Measurements from ENCODE around the gene TMEM89. TPM values are rescaled to one million over a fixed set of nuclear protein-coding genes. Genes with fewer than 3 reads are reported as not detected.

Gene TMEM89
- total and polyA plus RNA-seq, 2 of the 13 experiments (the other 11 are each of a cell fraction or from before 2014, with no cell fraction given) = 0.31 to 0.59 TPM

DNA sequence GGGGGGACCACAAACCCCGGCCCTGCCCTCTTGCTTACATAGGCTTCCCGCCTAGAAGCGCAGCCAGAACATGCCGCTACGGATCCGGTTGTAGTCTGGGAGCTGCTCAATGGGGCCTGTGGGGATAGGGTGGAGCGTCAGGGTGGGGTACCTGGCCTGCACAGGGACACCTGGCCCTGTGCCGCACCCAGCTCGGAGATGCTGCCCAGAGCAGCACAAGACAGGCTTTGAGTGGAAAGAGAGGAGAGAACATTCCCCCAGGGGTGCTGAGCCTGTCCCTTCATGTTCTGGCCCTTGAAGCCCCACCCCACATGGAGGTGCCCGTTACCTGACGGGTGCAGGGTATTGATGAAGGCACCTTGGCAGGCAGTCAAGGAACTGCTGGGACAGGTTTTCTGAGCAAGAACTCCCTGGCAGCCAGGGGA, 22.5 kb downstream of the TMEM89 start (continued):
- TF ChIP-seq, protein P1, sequence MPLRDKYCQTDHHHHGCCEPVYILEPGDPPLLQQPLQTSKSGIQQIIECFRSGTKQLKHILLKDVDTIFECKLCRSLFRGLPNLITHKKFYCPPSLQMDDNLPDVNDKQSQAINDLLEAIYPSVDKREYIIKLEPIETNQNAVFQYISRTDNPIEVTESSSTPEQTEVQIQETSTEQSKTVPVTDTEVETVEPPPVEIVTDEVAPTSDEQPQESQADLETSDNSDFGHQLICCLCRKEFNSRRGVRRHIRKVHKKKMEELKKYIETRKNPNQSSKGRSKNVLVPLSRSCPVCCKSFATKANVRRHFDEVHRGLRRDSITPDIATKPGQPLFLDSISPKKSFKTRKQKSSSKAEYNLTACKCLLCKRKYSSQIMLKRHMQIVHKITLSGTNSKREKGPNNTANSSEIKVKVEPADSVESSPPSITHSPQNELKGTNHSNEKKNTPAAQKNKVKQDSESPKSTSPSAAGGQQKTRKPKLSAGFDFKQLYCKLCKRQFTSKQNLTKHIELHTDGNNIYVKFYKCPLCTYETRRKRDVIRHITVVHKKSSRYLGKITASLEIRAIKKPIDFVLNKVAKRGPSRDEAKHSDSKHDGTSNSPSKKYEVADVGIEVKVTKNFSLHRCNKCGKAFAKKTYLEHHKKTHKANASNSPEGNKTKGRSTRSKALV (CRISPR knock-in tag; IDR thresholded peaks at IDR 0.05) = no peak
- TF ChIP-seq HDAC2 (CRISPR knock-in tag; IDR thresholded peaks at IDR 0.05) = no peak
- TF ChIP-seq SIN3B (IDR thresholded peaks at IDR 0.05; ENCODE audit: low read length) = no peak
- no peak for TF ChIP-seq MED13 (CRISPR knock-in tag; IDR thresholded peaks at IDR 0.05)
- no peak for TF ChIP-seq GZF1 (CRISPR knock-in tag; IDR thresholded peaks at IDR 0.05)
- TF ChIP-seq, protein P2, sequence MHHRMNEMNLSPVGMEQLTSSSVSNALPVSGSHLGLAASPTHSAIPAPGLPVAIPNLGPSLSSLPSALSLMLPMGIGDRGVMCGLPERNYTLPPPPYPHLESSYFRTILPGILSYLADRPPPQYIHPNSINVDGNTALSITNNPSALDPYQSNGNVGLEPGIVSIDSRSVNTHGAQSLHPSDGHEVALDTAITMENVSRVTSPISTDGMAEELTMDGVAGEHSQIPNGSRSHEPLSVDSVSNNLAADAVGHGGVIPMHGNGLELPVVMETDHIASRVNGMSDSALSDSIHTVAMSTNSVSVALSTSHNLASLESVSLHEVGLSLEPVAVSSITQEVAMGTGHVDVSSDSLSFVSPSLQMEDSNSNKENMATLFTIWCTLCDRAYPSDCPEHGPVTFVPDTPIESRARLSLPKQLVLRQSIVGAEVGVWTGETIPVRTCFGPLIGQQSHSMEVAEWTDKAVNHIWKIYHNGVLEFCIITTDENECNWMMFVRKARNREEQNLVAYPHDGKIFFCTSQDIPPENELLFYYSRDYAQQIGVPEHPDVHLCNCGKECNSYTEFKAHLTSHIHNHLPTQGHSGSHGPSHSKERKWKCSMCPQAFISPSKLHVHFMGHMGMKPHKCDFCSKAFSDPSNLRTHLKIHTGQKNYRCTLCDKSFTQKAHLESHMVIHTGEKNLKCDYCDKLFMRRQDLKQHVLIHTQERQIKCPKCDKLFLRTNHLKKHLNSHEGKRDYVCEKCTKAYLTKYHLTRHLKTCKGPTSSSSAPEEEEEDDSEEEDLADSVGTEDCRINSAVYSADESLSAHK (CRISPR knock-in tag; IDR thresholded peaks at IDR 0.05; ENCODE audit: borderline replicate concordance) = no peak
- TF ChIP-seq ZFP62 (CRISPR knock-in tag; IDR thresholded peaks at IDR 0.05) = no peak
- TF ChIP-seq, protein P3, sequence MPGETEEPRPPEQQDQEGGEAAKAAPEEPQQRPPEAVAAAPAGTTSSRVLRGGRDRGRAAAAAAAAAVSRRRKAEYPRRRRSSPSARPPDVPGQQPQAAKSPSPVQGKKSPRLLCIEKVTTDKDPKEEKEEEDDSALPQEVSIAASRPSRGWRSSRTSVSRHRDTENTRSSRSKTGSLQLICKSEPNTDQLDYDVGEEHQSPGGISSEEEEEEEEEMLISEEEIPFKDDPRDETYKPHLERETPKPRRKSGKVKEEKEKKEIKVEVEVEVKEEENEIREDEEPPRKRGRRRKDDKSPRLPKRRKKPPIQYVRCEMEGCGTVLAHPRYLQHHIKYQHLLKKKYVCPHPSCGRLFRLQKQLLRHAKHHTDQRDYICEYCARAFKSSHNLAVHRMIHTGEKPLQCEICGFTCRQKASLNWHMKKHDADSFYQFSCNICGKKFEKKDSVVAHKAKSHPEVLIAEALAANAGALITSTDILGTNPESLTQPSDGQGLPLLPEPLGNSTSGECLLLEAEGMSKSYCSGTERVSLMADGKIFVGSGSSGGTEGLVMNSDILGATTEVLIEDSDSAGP (CRISPR knock-in tag; IDR thresholded peaks at IDR 0.05; ENCODE audit: borderline replicate concordance) = no peak
- TF ChIP-seq, protein P4, sequence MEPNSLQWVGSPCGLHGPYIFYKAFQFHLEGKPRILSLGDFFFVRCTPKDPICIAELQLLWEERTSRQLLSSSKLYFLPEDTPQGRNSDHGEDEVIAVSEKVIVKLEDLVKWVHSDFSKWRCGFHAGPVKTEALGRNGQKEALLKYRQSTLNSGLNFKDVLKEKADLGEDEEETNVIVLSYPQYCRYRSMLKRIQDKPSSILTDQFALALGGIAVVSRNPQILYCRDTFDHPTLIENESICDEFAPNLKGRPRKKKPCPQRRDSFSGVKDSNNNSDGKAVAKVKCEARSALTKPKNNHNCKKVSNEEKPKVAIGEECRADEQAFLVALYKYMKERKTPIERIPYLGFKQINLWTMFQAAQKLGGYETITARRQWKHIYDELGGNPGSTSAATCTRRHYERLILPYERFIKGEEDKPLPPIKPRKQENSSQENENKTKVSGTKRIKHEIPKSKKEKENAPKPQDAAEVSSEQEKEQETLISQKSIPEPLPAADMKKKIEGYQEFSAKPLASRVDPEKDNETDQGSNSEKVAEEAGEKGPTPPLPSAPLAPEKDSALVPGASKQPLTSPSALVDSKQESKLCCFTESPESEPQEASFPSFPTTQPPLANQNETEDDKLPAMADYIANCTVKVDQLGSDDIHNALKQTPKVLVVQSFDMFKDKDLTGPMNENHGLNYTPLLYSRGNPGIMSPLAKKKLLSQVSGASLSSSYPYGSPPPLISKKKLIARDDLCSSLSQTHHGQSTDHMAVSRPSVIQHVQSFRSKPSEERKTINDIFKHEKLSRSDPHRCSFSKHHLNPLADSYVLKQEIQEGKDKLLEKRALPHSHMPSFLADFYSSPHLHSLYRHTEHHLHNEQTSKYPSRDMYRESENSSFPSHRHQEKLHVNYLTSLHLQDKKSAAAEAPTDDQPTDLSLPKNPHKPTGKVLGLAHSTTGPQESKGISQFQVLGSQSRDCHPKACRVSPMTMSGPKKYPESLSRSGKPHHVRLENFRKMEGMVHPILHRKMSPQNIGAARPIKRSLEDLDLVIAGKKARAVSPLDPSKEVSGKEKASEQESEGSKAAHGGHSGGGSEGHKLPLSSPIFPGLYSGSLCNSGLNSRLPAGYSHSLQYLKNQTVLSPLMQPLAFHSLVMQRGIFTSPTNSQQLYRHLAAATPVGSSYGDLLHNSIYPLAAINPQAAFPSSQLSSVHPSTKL (CRISPR knock-in tag; IDR thresholded peaks at IDR 0.05) = no peak
- no peak for TF ChIP-seq TBX3 (IDR thresholded peaks at IDR 0.05; ENCODE audit: borderline replicate concordance)
- no peak for TF ChIP-seq ZNF256 (CRISPR knock-in tag; conservative IDR thresholded peaks at IDR 0.05)
- no peak for TF ChIP-seq ZNF446 (CRISPR knock-in tag; IDR thresholded peaks at IDR 0.05)
- TF ChIP-seq MBNL3 (CRISPR knock-in tag; conservative IDR thresholded peaks at IDR 0.05) = no peak
- no peak for TF ChIP-seq ZNF431 (CRISPR knock-in tag; IDR thresholded peaks at IDR 0.05; ENCODE audit: borderline replicate concordance, low read depth)
- no peak for TF ChIP-seq NCOR1 (IDR thresholded peaks at IDR 0.05; ENCODE audit: borderline replicate concordance, low read length)
